C4-2B (cell line): ENCODE data around the gene ITGA4.

Experiments
- H3K27ac ChIP-seq: fragments of 450-650 bp; 2 replicates; pipeline ENCODE4 v1.5.1; 2017
- ZFX ChIP-seq: fragments of 450-650 bp; IDR thresholded peaks from 2 replicates; pipeline ENCODE4 v1.6.1; 2017
- TF ChIP-seq, protein P1 (sequence below): fragments of 450-650 bp; conservative IDR thresholded peaks from 2 replicates; pipeline ENCODE4 v1.5.1; 2017; ENCODE audit warnings: mild to moderate bottlenecking

ITGA4 gene

GRCh38 chr2:181523756-181524155, 66.6 kb downstream of the ITGA4 start:
- TF ChIP-seq, protein P1, sequence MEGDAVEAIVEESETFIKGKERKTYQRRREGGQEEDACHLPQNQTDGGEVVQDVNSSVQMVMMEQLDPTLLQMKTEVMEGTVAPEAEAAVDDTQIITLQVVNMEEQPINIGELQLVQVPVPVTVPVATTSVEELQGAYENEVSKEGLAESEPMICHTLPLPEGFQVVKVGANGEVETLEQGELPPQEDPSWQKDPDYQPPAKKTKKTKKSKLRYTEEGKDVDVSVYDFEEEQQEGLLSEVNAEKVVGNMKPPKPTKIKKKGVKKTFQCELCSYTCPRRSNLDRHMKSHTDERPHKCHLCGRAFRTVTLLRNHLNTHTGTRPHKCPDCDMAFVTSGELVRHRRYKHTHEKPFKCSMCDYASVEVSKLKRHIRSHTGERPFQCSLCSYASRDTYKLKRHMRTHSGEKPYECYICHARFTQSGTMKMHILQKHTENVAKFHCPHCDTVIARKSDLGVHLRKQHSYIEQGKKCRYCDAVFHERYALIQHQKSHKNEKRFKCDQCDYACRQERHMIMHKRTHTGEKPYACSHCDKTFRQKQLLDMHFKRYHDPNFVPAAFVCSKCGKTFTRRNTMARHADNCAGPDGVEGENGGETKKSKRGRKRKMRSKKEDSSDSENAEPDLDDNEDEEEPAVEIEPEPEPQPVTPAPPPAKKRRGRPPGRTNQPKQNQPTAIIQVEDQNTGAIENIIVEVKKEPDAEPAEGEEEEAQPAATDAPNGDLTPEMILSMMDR = no peak
- no peak for TF ChIP-seq ZFX
- no peak overlapping the region for H3K27ac ChIP-seq

DNA sequence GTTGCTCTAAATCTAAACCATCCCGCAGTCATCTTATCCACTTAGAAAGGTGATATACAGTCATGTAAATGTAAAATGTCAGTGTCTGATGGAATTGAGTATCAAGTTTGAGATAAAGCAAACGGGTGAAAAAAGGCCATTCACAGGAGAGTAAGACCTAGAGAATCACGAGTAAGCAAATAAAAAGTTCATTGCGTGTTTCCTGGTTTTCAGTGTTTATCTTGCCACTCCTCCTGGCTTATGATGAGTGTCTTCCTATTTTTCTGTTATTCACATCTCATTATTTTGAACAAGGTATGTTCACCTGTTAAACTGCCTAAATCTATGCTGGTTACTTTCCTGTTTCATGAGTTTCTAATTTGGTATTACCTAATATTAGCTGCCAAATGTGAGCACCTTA, 68.8 kb downstream of the ITGA4 start:
- no peak overlapping the region for H3K27ac ChIP-seq
- TF ChIP-seq, protein P1 = no peak
- no peak for TF ChIP-seq ZFX

DNA sequence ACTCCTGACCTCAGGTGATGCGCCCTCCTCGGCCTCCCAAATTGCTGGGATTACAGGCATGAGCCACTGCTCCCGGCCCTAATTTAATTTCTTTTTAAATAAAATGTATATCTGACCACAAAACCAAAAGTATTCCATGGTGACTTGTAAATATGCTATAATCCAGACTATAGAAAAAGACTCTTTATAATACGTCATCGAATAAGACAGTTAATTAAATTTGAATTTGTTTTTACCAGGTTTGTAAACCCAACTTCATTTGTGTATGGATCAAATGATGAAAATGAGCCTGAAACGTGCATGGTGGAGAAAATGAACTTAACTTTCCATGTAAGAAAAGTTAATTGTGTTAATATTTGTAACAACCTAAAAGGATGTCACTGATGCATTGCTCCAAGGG, 69.9 kb downstream of the ITGA4 start:
- H3K27ac ChIP-seq = no peak overlapping the region
- TF ChIP-seq, protein P1 = no peak
- TF ChIP-seq ZFX = no peak

DNA sequence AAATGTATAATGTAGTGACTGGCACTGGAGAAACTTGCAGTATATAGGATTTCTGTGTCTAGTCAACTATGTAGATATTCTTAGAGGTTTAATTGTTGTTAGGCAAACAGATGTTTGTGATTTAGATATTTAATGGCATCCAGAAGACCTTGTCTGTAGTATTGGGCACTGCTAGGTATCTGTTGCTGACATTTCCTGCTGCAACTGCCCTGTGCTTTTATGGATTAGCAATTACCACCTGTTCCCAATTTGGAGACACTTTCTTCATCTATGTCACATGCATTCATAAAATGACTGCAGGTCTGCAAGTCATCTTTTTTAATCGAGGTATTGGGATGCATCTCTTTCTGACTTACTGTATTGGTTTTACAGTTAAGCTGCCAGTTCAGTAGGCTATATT, 71.3 kb downstream of the ITGA4 start:
- TF ChIP-seq ZFX = no peak
- TF ChIP-seq, protein P1 = no peak
- no peak overlapping the region for H3K27ac ChIP-seq

GRCh38 chr2:181536730-181537129, 79.5 kb downstream of the ITGA4 start:
- no peak overlapping the region for H3K27ac ChIP-seq
- TF ChIP-seq ZFX = no peak
- TF ChIP-seq, protein P1 = no peak

DNA sequence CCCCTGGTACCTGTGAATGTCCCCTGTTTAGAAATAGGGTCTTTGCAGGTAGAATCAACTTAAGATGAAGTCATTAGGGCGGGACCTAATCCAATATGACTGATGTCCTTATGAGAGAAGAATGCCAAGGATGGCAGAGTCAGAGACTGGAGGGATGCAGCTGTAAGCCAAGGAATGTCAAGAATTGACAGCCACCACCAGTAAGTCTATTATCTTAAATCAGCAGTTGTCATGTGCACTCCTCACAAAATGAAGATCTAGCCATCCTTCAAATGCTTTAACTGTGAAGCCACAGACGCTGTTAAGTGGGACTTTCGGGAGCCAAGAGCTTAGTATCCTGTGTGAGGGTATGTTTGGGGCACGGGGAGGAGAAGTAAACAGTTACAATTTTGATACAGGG, 83.2 kb downstream of the ITGA4 start:
- H3K27ac ChIP-seq = no peak overlapping the region
- TF ChIP-seq, protein P1 = no peak
- no peak for TF ChIP-seq ZFX

DNA sequence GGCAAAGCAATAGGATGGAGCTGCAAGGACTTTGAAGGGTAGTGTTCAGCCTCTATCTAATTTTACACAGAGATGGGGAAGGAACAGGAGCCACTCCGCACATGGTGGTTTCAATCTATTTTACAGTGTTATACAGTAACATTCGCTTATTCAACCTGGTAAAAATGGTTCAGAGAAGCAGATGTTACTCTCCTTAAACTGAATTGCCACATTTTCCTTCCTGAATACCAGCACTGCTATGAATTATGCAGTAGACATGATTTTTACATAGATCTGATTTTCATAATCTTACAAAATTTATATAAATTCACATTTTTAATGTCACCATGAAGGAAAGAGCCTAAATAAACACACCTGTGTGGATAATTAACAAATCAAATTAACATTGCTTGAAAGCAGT, 85.0 kb downstream of the ITGA4 start:
- no peak for TF ChIP-seq ZFX
- TF ChIP-seq, protein P1 = no peak
- no peak overlapping the region for H3K27ac ChIP-seq
